ENCODE results near the gene TBC1D10A. TPM values are rescaled to one million over a fixed set of nuclear protein-coding genes. Genes with fewer than 3 reads are reported as not detected.

The TBC1D10A gene
- total RNA-seq, 1 donor from 2014 or later = 18.2 TPM

DNA sequence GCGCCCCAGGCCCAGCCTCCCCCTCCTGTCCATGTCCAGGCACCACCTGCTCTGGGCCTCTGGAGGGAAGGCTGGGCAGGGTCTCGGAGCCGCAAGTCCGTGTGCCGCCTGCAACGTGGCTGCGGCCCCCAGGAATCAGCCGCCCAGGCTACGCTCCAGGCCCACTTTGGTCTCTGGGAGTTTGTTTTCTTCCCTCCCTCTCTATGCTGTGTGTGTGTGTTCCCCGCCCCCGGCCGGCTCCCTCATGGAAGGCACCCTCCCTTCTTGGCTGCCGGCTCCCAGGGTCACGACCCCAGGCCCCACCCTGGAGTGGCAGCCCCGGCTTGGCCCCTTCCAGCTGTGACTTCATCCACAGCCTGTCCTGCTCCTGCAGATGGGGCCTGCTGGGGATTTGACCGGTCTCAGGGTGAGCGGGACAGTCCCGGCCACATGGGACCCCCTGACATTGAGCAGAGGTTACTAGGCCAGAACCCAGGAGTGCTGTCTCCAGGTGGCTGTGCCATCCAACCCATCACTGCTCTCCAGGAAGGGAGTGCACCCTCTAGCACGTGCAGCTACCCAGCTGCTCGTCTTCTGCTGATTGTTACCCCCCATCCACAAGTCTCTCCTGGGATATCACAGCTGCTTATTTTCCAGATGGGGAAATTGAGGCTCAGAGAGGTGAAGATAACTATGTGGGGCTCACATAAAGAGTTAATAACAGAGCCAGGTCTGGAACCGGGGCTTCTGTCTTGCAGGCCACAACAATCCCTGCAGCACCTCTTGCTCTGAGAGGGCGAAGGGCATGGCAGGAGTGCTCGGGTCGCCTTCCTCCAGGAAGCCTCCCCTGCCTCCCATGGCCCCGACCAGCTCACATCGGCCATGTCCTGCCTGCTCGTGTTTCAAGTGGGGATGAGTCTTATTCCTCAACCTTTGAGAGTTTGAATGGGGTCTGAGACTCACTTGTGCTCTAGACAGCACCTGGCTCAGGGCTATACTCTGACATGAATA lies 77.4 kb downstream of the TBC1D10A start:
- no peak for DNase-seq (ENCODE audit: extremely low read depth, low read depth, low spot score)

DNA sequence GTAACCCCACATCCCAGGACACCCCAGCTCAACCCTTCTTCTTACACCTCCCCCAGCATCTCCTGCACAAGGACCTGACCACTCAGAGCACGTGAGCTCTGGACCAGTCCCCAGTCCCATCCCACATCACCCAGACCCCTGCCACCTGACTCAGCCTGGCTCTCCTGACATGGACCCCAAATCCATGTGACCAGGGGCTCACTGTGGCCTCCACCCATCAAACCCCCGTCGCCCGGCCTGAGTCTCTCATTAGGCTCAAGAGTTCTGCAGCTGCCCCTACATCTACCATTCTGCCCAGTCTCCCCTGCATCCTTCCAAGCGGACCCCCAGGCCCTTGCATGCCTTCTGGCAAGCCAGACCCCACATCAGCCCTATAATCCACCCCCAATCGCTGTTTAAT lies 78.3 kb downstream of the TBC1D10A start:
- no peak for DNase-seq (ENCODE audit: extremely low read depth, low read depth, low spot score)

DNA sequence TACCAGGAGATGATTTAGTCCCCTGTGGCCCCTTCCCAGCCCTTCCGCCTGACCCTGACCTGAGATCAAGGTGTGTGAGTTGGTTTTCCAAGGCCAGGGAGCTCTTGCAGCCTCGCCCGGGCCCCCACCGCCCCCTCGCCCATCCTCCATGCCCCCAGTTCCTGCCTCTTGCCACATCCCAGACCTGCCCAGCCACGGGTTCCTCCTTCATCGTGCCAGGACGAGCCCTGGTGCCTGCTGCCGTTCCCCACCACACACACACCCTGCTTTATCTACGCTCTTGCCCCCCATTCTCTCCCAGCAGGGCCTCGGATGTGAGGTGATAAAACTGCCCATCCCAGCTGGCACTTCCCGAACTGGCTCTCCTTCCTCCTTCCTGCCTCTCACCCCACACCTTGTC lies 78.8 kb downstream of the TBC1D10A start:
- no peak for DNase-seq (ENCODE audit: extremely low read depth, low read depth, low spot score)

DNA sequence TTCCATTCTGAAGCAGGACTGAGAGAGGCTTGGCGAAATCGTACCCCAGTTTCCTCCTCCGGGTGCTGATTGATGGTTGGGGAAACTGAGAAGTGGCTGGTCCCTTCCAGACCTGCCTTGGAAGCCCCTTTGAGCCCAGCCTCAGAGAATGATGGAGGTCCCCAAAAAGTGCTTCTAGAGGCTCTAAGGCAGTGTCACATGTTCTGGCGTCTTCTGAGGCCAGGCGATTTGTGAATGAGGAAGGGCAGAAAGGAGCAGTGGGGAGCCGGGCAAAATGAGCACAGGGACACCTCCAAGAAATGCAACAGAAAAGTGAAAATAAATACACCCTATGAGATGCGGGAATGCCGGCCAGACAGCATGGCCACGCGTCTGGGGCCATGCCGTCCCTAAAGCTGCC lies 79.2 kb downstream of the TBC1D10A start:
- DNase-seq (ENCODE audit: extremely low read depth, low read depth, low spot score) = no peak

DNA sequence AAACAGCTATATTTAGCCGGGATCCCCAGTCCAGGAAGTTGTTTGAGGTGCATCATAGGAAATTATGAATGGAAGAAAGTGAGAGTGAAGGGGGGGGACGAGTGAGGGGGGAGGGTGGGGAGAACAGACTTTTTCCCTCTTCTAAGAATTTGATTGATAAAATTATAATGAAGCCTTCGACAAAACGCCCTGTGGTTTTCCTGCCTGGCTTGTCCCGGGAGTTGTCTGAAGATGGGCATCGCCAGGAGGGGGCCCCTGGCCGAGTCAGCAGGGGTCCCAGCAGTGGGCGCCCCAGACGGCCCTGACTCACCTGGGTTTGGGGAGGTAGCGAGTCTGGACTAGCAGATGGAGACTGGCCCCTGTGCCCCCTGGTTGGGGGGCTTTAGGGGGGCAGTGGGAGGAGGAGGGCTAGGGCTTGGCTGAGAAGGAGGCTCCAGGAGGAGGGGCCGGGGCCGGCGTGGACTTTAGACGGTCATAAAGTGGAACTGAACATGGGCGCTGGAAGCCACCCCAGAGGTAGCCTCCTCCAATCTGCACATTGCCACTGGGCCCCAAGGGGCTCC lies 79.8 kb downstream of the TBC1D10A start:
- no peak for DNase-seq (ENCODE audit: extremely low read depth, low read depth, low spot score)

DNA sequence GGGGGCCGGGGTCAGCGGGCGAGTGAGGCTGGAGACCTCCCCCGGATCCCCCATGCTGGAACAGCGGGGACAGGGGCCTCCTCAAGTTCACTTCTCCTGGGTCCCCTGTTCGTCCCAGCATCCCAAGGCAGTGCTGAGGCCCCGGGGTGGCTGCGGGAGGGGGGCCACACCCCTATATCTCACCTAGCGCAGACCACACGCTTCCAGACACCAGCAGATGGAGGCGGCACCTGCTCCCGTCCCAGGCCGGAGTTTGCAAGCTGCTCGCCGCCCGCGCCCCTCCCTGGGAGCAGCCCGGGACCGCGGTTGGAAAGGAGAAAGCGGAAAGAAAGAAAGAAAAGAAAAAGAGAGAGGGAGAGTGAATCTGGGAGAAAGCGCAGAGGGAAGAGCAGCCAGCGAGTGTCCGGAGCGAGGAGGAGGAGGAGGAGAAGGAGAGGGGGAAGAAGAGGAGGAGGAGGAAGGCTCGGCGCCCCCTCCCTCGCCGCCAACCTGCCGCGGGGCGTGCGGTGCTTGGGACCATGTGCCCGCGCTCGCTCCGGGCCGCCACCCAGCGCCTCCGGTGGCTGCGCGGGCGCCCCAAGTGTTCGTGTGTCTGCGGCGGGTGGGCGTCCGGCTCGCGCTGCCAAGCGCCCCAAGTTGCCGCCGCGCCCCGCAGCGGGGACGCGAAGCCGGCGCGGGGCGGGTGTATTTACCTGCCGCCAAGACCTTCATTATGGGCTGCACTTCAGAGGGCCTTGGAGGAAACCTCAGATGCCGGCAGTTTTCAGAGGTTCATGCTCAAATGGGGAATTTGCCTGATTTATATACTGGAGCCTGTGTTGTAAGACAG lies 80.5 kb downstream of the TBC1D10A start, which contains the start of gene LIF:
Gene LIF (minus strand): TSS at position 775 of the 829 bp plus-strand sequence. CDS start 64 bp downstream, at position 711.
- no peak for DNase-seq (ENCODE audit: extremely low read depth, low read depth, low spot score)

DNA sequence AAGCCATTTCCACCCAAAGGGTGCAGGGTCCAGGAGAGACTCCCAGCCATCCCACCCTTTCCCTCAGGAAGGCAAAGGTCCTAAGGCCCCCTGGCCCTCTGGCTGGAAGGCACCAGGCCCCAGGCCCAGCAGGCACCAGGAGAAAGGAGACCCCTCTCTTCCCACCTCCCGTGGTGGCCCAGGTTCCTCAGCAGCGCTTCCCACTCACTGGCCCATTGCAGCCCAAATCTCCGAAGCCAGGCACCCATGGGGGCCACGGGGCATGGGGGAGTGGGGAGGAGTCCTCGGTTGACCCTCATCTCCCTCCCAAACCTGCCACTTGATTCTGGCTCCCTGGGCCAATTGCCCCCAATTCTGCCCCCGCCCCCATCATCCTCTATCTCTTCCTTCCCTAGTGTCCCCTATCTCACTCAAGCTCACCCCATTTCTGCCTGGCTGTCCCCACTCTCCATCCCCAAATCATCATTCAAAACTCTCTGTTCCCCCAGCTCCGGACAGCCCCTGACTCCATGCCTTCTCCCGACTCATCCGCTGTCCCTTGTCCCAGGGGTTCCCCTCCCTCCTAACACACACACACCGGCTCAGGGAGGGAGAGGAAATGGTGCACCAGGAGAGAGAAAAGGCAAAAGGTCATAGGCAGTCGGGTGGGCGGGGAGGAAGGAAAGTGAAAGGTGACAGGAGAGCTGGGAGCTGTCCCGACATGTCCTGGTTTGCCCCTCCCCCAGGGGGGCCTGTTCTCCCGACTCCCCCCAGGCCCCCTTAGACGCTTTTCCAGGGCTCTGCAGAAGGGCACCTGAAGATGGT lies 81.4 kb downstream of the TBC1D10A start:
- DNase-seq (ENCODE audit: extremely low read depth, low read depth, low spot score) = no peak

DNA sequence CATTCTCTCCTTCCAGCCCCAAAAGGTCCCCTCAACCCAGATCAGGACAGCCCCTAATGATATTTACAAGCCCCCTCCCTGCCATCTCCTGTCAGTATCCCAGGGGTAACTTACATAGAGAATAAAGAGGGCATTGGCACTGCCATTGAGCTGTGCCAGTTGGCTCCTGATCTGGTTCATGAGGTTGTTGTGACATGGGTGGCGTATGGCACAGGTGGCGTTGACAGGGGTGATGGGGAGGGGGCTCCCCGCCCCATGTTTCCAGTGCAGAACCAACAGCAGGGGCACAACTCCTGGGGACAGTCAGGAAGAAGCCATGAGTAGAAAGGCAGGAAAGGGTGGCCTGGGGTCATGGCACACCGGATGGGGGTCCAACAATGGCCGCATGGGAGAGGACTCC lies 82.1 kb downstream of the TBC1D10A start:
- DNase-seq (ENCODE audit: extremely low read depth, low read depth, low spot score) = no peak

DNA sequence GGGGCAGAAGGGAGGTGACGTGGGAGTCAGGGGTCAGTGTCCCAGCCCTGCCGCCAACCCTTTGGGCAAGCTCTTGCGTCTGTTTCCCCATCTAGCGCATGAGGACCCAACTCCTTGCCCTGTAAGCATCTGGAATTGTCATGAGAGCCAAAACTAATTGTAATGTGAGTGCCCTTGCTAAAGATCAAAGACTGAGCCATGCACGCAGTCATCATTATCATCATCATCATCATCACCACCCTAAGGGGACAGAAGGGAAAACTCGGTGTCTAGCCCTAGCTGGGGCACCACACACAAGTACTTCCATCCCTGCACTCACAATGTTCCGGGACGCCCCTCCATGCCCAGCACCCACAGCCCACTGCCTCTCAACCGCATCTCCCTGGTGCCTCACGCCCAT lies 82.7 kb downstream of the TBC1D10A start:
- no peak for DNase-seq (ENCODE audit: extremely low read depth, low read depth, low spot score)

DNA sequence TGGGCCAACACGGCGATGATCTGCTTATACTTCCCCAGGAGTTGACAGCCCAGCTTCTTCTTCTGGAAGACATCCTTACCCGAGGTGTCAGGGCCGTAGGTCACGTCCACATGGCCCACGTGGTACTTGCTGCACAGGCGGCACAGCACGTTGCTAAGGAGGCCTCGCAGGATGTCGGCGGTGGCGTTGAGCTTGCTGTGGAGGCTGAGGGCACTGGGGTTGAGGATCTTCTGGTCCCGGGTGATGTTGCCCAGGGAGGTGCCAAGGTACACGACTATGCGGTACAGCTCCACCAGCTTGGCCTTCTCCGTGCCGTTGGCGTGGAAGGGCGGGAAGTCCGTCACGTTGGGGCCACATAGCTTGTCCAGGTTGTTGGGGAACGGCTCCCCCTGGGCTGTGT lies 83.1 kb downstream of the TBC1D10A start:
- no peak for DNase-seq (ENCODE audit: extremely low read depth, low read depth, low spot score)

Other genes starting within 250 kb of the TBC1D10A start
- not detected in 2 replicates for gene HORMAD2, start 246.5 kb downstream of the TBC1D10A start, total RNA-seq
- gene LIF, start 80.2 kb downstream of the TBC1D10A start, total RNA-seq = 16.6 and 25.2 TPM in 2 replicates
- gene OSM, start 60.1 kb downstream of the TBC1D10A start, total RNA-seq = not detected in 2 replicates
- 13.4 and 18.2 TPM in 2 replicates for gene CASTOR1, start 37.4 kb downstream of the TBC1D10A start, total RNA-seq
- 75.7 and 116 TPM in 2 replicates for gene SF3A1, start 30.0 kb upstream of the TBC1D10A start, total RNA-seq
- 1.8 and 2.5 TPM in 2 replicates for gene CCDC157, start 30.1 kb upstream of the TBC1D10A start, total RNA-seq
- 18.8 and 26.4 TPM in 2 replicates for gene RNF215, start 60.5 kb upstream of the TBC1D10A start, total RNA-seq
- 12.0 and 18.8 TPM in 2 replicates for gene SEC14L2, start 70.1 kb upstream of the TBC1D10A start, total RNA-seq
- gene MTFP1, start 98.8 kb upstream of the TBC1D10A start, total RNA-seq = 25.1 and 26.9 TPM in 2 replicates
- not detected in 2 replicates for gene SEC14L3, start 145.1 kb upstream of the TBC1D10A start, total RNA-seq
- gene SEC14L4, start 178.8 kb upstream of the TBC1D10A start, total RNA-seq = not detected in 2 replicates
- 0.05 and 0.12 TPM in 2 replicates for gene SEC14L6, start 219.8 kb upstream of the TBC1D10A start, total RNA-seq
- gene GAL3ST1, start 247.7 kb upstream of the TBC1D10A start, total RNA-seq = 0.19 TPM in 1 of 2 replicates, not detected in the other